Neural progenitor cell (in vitro differentiated cells): ENCODE measurements around the gene NRF1. TPM values are rescaled to one million over a fixed set of nuclear protein-coding genes. Genes with fewer than 3 reads are reported as not detected.

Experiments used
- DNase-seq: peaks from one replicate; pipeline ENCODE4 v3.0.0-alpha.2; 2016; ENCODE audit warnings: low spot score
- H2AFZ ChIP-seq: fragments of 200-600 bp; sonication (generic); replicated peaks from 2 replicates; pipeline ENCODE4 v1.6.1; 2016; ENCODE audit warnings: antibody characterized with exemption
- H3F3A ChIP-seq: fragments of 200-600 bp; sonication (generic); 2 replicates; pipeline ENCODE4 v1.6.1; 2016; ENCODE audit warnings: antibody characterized with exemption, low read depth
- H3K27ac ChIP-seq: fragments of 200-600 bp; sonication (generic); 2 replicates; pipeline ENCODE4 v1.5.1; 2016; ENCODE audit warnings: mild to moderate bottlenecking
- H3K27me3 ChIP-seq: fragments of 200-600 bp; sonication (generic); 2 replicates; pipeline ENCODE4 v1.6.1; 2016; ENCODE audit warnings: mild to moderate bottlenecking, moderate library complexity
- H3K36me3 ChIP-seq: fragments of 200-600 bp; sonication (generic); 2 replicates; pipeline ENCODE4 v1.5.1; 2016
- H3K4me1 ChIP-seq: fragments of 200-600 bp; sonication (generic); 2 replicates; pipeline ENCODE4 v1.6.1; 2016; ENCODE audit warnings: mixed run types
- H3K4me2 ChIP-seq: fragments of 200-600 bp; sonication (generic); 2 replicates; pipeline ENCODE4 v1.6.1; 2016
- H3K4me3 ChIP-seq: fragments of 200-600 bp; sonication (generic); 2 replicates; pipeline ENCODE4 v1.5.1; 2016
- H3K79me2 ChIP-seq: fragments of 200-600 bp; sonication (generic); 2 replicates; pipeline ENCODE4 v1.6.1; 2016; ENCODE audit warnings: low read depth
- H3K9ac ChIP-seq: fragments of 200-600 bp; sonication (generic); 2 replicates; pipeline ENCODE4 v1.6.1; 2016
- H3K9me3 ChIP-seq: fragments of 200-600 bp; sonication (generic); 2 replicates; pipeline ENCODE4 v1.5.1; 2016; ENCODE audit warnings: low read depth
- H4K20me1 ChIP-seq: fragments of 200-600 bp; sonication (generic); 2 replicates; pipeline ENCODE4 v1.6.1; 2016; ENCODE audit warnings: low read depth
- H3K27ac Mint-ChIP-seq: 3 replicates; pipeline ENCODE4 v1.8.0; 2021; ENCODE audit warnings: mixed read lengths
- H3K27me3 Mint-ChIP-seq: 2 replicates; pipeline ENCODE4 v1.8.0; 2022; ENCODE audit warnings: low read depth, mild to moderate bottlenecking, inconsistent platforms, moderate library complexity, mixed read lengths; ENCODE audit not compliant: insufficient read depth
- H3K36me3 Mint-ChIP-seq: 3 replicates; pipeline ENCODE4 v1.8.0; 2021; ENCODE audit warnings: mixed read lengths
- H3K4me1 Mint-ChIP-seq: 3 replicates; pipeline ENCODE4 v1.8.0; 2021; ENCODE audit warnings: mixed read lengths
- H3K4me3 Mint-ChIP-seq: 3 replicates; pipeline ENCODE4 v1.8.0; 2021; ENCODE audit warnings: mild to moderate bottlenecking, moderate library complexity, mixed read lengths
- H3K9me3 Mint-ChIP-seq: 3 replicates; pipeline ENCODE4 v1.8.0; 2020; ENCODE audit warnings: mixed read lengths
- EZH2 ChIP-seq: fragments of 200-600 bp; sonication (generic); IDR thresholded peaks from 2 replicates; pipeline ENCODE4 v1.6.1; 2017; ENCODE audit warnings: antibody characterized with exemption, mild to moderate bottlenecking, moderate library complexity
- EZH2phosphoT487 ChIP-seq: fragments of 200-600 bp; sonication (generic); IDR thresholded peaks from 2 replicates; pipeline ENCODE4 v1.6.1; 2017; ENCODE audit warnings: antibody characterized with exemption
- total RNA-seq: library from RNA; depleted of rRNA; stranded (reverse); fragments of >200 nt; gene quantifications from 2 replicates; pipeline ENCODE4 v1.2.3, GENCODE V29; 2015; ENCODE audit warnings: low replicate concordance
- TF ChIP-seq, protein P1 (sequence below): fragments of 200-600 bp; sonication (generic); IDR thresholded peaks from 2 replicates; pipeline ENCODE4 v1.5.1; 2017; ENCODE audit warnings: antibody characterized with exemption, mild to moderate bottlenecking

NRF1 gene
- total RNA-seq, 1 donor from 2014 or later, result 22.9 TPM

DNA sequence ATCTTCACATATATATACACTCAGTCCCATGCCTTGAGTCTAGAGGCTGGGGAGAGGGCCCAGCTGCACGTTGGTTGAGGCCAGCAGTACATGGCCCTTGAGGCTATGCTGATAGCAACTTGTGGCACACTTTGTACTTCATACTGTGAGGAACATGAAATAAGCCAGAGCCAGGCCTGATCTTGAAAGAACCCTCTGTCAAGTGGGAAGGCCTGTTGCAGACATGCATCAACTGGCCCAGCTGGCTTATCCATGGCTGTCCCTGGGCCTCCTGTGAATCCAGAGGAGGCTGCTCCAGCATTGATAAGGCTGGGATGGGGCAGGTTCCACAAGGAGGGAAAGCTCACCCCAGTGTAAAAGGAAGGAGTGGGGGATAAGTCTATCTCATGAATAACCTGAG is 140.4 kb downstream of the NRF1 start:
- no peak overlapping the region for H3K4me3 Mint-ChIP-seq
- no peak overlapping the region for H3K27ac ChIP-seq
- no peaks in the 10 kb centered on the region for H3K79me2 ChIP-seq
- H3K27me3 ChIP-seq, result no peaks in the 10 kb centered on the region
- peaks cover 2% of the 10 kb centered on the region for H4K20me1 ChIP-seq
- peaks cover 25% of the 10 kb centered on the region for H3K36me3 Mint-ChIP-seq
- no peaks in the 10 kb centered on the region for H3K9me3 ChIP-seq
- H3K27me3 Mint-ChIP-seq, result no peaks in the 10 kb centered on the region
- no peak for DNase-seq
- no peak overlapping the region for H2AFZ ChIP-seq
- no peak overlapping the region for H3K4me3 ChIP-seq
- H3K27ac Mint-ChIP-seq, result no peak overlapping the region
- H3K4me1 ChIP-seq, result no peaks in the 10 kb centered on the region
- H3K4me1 Mint-ChIP-seq, result no peaks in the 10 kb centered on the region
- TF ChIP-seq, protein P1, sequence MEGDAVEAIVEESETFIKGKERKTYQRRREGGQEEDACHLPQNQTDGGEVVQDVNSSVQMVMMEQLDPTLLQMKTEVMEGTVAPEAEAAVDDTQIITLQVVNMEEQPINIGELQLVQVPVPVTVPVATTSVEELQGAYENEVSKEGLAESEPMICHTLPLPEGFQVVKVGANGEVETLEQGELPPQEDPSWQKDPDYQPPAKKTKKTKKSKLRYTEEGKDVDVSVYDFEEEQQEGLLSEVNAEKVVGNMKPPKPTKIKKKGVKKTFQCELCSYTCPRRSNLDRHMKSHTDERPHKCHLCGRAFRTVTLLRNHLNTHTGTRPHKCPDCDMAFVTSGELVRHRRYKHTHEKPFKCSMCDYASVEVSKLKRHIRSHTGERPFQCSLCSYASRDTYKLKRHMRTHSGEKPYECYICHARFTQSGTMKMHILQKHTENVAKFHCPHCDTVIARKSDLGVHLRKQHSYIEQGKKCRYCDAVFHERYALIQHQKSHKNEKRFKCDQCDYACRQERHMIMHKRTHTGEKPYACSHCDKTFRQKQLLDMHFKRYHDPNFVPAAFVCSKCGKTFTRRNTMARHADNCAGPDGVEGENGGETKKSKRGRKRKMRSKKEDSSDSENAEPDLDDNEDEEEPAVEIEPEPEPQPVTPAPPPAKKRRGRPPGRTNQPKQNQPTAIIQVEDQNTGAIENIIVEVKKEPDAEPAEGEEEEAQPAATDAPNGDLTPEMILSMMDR, result no peak
- TF ChIP-seq EZH2phosphoT487, result no peak
- TF ChIP-seq EZH2, result no peak
- no peaks in the 10 kb centered on the region for H3K9me3 Mint-ChIP-seq
- no peak overlapping the region for H3K9ac ChIP-seq
- H3K36me3 ChIP-seq, result no peaks in the 10 kb centered on the region
- no peak overlapping the region for H3K4me2 ChIP-seq
- no peaks in the 10 kb centered on the region for H3F3A ChIP-seq

DNA sequence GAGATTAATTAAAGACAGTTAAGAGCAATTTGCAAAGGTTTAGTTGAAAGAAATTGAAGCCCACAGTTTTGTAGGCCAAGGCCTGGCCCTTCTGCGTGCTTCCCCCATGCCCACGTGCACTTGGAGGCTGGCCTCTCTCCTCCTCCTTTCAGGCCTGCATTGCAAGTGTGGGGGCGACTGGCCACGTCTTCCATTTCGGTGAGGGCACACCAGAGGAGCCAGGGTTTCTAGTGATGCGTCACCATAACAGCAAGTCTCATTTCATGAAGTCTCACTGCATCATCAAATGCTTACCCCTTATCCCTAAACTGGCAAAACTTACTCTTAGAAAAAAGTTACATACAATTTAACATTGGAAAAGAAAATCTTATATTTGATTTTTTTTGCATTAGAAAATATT is 141.2 kb downstream of the NRF1 start:
- no peak overlapping the region for H3K4me3 ChIP-seq
- DNase-seq, result no peak
- Mint-ChIP-seq H3K27me3 (no peaks in the 10 kb centered on the region), H3K4me1 (no peaks in the 10 kb centered on the region), H3K4me3 (no peak overlapping the region), H3K36me3 (peaks cover 29% of the 10 kb centered on the region), H3K27ac (no peak overlapping the region), H3K9me3 (no peaks in the 10 kb centered on the region)
- no peaks in the 10 kb centered on the region for H3K79me2 ChIP-seq
- H2AFZ ChIP-seq, result no peak overlapping the region
- no peaks in the 10 kb centered on the region for H4K20me1 ChIP-seq
- no peaks in the 10 kb centered on the region for H3K27me3 ChIP-seq
- H3K9ac ChIP-seq, result no peak overlapping the region
- no peaks in the 10 kb centered on the region for H3K9me3 ChIP-seq
- no peaks in the 10 kb centered on the region for H3K4me1 ChIP-seq
- H3K27ac ChIP-seq, result no peak overlapping the region
- TF ChIP-seq EZH2, result no peak
- no peak for TF ChIP-seq EZH2phosphoT487
- TF ChIP-seq, protein P1, result no peak
- no peak overlapping the region for H3K4me2 ChIP-seq
- no peaks in the 10 kb centered on the region for H3F3A ChIP-seq
- H3K36me3 ChIP-seq, result no peaks in the 10 kb centered on the region

DNA sequence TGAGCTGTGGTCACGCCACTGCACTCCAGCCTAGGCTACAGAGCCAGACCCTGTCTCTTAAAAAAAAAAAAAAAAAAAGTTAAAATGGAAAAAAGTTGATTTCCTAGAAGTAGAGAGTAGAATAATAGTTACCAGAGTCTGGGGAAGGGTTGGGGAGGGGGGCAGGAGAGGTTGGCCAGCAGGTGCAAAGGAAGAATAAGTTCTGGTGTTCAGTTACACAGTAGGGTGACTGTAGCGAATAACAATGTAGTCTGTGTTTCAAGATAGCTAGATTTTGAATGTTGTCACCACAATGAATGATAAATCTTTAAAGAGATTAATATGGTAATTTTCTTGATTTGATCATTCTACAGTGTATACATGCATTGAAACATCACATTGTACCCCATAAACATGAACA is 142.9 kb downstream of the NRF1 start:
- Histone ChIP-seq H3K79me2 (no peaks in the 10 kb centered on the region), H3K4me1 (no peaks in the 10 kb centered on the region), H3K9ac (no peak overlapping the region), H3K4me2 (no peak overlapping the region), H3K27me3 (no peaks in the 10 kb centered on the region), H4K20me1 (no peaks in the 10 kb centered on the region), H2AFZ (no peak overlapping the region), H3F3A (no peaks in the 10 kb centered on the region), H3K27ac (no peak overlapping the region), H3K9me3 (no peaks in the 10 kb centered on the region), H3K36me3 (no peaks in the 10 kb centered on the region), H3K4me3 (no peak overlapping the region)
- no peak overlapping the region for H3K27ac Mint-ChIP-seq
- H3K27me3 Mint-ChIP-seq, result no peaks in the 10 kb centered on the region
- no peak for TF ChIP-seq EZH2
- TF ChIP-seq, protein P1, result no peak
- no peak for TF ChIP-seq EZH2phosphoT487
- no peak overlapping the region for H3K4me3 Mint-ChIP-seq
- no peaks in the 10 kb centered on the region for H3K9me3 Mint-ChIP-seq
- DNase-seq, result no peak
- H3K4me1 Mint-ChIP-seq, result no peaks in the 10 kb centered on the region
- peaks cover 27% of the 10 kb centered on the region for H3K36me3 Mint-ChIP-seq

GRCh38 chr7:129757991-129758390 is 146.5 kb downstream of the NRF1 start:
- Histone ChIP-seq H3K4me1 (no peaks in the 10 kb centered on the region), H4K20me1 (no peaks in the 10 kb centered on the region), H3K4me3 (no peak overlapping the region), H3K9ac (no peak overlapping the region), H3K27me3 (no peaks in the 10 kb centered on the region), H3K27ac (no peak overlapping the region), H3K79me2 (no peaks in the 10 kb centered on the region), H3K9me3 (no peaks in the 10 kb centered on the region), H3K4me2 (no peak overlapping the region), H3K36me3 (no peaks in the 10 kb centered on the region), H2AFZ (no peak overlapping the region), H3F3A (no peaks in the 10 kb centered on the region)
- Mint-ChIP-seq H3K36me3 (peaks cover 19% of the 10 kb centered on the region), H3K4me1 (no peaks in the 10 kb centered on the region), H3K9me3 (no peaks in the 10 kb centered on the region), H3K27me3 (no peaks in the 10 kb centered on the region), H3K4me3 (no peak overlapping the region), H3K27ac (no peak overlapping the region)
- DNase-seq, result no peak
- no peak for TF ChIP-seq EZH2phosphoT487
- TF ChIP-seq, protein P1, result no peak
- no peak for TF ChIP-seq EZH2
